ENCODE results near the gene SLC23A3.
A peak's percentile ranks its signal among the peaks of the same experiment; 100 is the strongest.

SLC23A3 gene

GRCh38 chr2:219175928-219176817 lies 6.3 kb upstream of the SLC23A3 start:
- DNase-seq, result no peak

- DNase-seq, result no peak
These were observed 5.7 kb upstream of the SLC23A3 start for GRCh38 chr2:219175486-219175885.

GRCh38 chr2:219174801-219175200 lies 5.0 kb upstream of the SLC23A3 start:
- DNase-seq, result no peak

- no peak for DNase-seq
These were observed 4.3 kb upstream of the SLC23A3 start for GRCh38 chr2:219174146-219174545.

- no peak for DNase-seq
These were observed 3.3 kb upstream of the SLC23A3 start for GRCh38 chr2:219173176-219173575.

GRCh38 chr2:219172231-219173154 lies 2.7 kb upstream of the SLC23A3 start:
- no peak for DNase-seq

GRCh38 chr2:219171231-219171651 lies 1.4 kb upstream of the SLC23A3 start:
- DNase-seq, result peak; percentile 36

- DNase-seq, result no peak
These were observed 897 bp downstream of the SLC23A3 start for GRCh38 chr2:219168932-219169331.

- no peak for DNase-seq
These were observed 1.3 kb downstream of the SLC23A3 start for GRCh38 chr2:219168526-219168925.

- DNase-seq, result no peak
These were observed 1.8 kb downstream of the SLC23A3 start for GRCh38 chr2:219167997-219168396.

GRCh38 chr2:219165058-219165911 lies 4.5 kb downstream of the SLC23A3 start:
- no peak for DNase-seq

- DNase-seq, result no peak
These were observed 6.7 kb downstream of the SLC23A3 start for GRCh38 chr2:219163156-219163555.

- no peak for DNase-seq
These were observed 8.7 kb downstream of the SLC23A3 start for GRCh38 chr2:219161097-219161496.

GRCh38 chr2:219160186-219161017 lies 9.4 kb downstream of the SLC23A3 start, which contains the start of gene NHEJ1:
NHEJ1 (minus strand) TSS chr2:219160815; CDS start chr2:219158362, 2,453 bp downstream.
- peak; percentile 91 for DNase-seq

GRCh38 chr2:219159771-219160185 lies 10.1 kb downstream of the SLC23A3 start:
- DNase-seq, result no peak

- no peak for DNase-seq
These were observed 11.2 kb downstream of the SLC23A3 start for GRCh38 chr2:219158586-219158985.

- no peak for DNase-seq
These were observed 11.8 kb downstream of the SLC23A3 start for GRCh38 chr2:219158025-219158424.

GRCh38 chr2:219157396-219157795 lies 12.4 kb downstream of the SLC23A3 start:
- DNase-seq, result no peak

GRCh38 chr2:219155054-219155644 lies 14.7 kb downstream of the SLC23A3 start:
- peak; percentile 23 for DNase-seq

GRCh38 chr2:219149667-219150066 lies 20.2 kb downstream of the SLC23A3 start:
- DNase-seq, result no peak

GRCh38 chr2:219142329-219142728 lies 27.5 kb downstream of the SLC23A3 start:
- DNase-seq, result no peak
